KMS-11 (cell line): ENCODE results near the gene TOB1.

Experiments
- H2AFZ ChIP-seq: fragments of 200-600 bp; sonication (generic); 2 replicates; pipeline ENCODE4 v1.6.1; 2016; ENCODE audit warnings: antibody characterized with exemption, mixed run types, low read depth
- H3K27ac ChIP-seq: fragments of 200-600 bp; sonication (generic); 2 replicates; pipeline ENCODE4 v1.6.1; 2016; ENCODE audit warnings: mild to moderate bottlenecking, mixed run types
- H3K27me3 ChIP-seq: fragments of 200-600 bp; sonication (generic); 2 replicates; pipeline ENCODE4 v1.6.1; 2017; ENCODE audit warnings: mild to moderate bottlenecking, low read depth, mixed run types, moderate library complexity; ENCODE audit not compliant: insufficient read depth
- H3K36me3 ChIP-seq: fragments of 200-600 bp; sonication (generic); 2 replicates; pipeline ENCODE4 v1.6.1; 2017; ENCODE audit warnings: mild to moderate bottlenecking, mixed run types; ENCODE audit not compliant: insufficient read depth
- H3K4me1 ChIP-seq: fragments of 200-600 bp; sonication (generic); 2 replicates; pipeline ENCODE4 v1.6.1; 2016; ENCODE audit warnings: mild to moderate bottlenecking, low read depth, mixed run types; ENCODE audit not compliant: poor library complexity, severe bottlenecking
- H3K4me2 ChIP-seq: fragments of 200-600 bp; sonication (generic); 2 replicates; pipeline ENCODE4 v1.7.0; 2016; ENCODE audit warnings: mild to moderate bottlenecking, mixed run types
- H3K4me3 ChIP-seq: fragments of 200-600 bp; sonication (generic); IDR thresholded peaks from 2 replicates; pipeline ENCODE4 v1.6.1; 2017; ENCODE audit warnings: low read depth, low read length, mixed read lengths; ENCODE audit not compliant: insufficient read depth
- H3K79me2 ChIP-seq: fragments of 200-600 bp; sonication (generic); 2 replicates; pipeline ENCODE4 v1.6.1; 2016; ENCODE audit warnings: low read depth, mixed run types; ENCODE audit not compliant: insufficient read depth
- H3K9ac ChIP-seq: fragments of 200-600 bp; sonication (generic); 2 replicates; pipeline ENCODE4 v1.6.1; 2016; ENCODE audit warnings: mild to moderate bottlenecking, mixed run types
- H4K20me1 ChIP-seq: fragments of 200-600 bp; sonication (generic); 2 replicates; pipeline ENCODE4 v1.6.1; 2016; ENCODE audit warnings: mild to moderate bottlenecking, mixed run types; ENCODE audit not compliant: insufficient read depth
- TF ChIP-seq, protein P1 (sequence below): fragments of 200-600 bp; sonication (generic); conservative IDR thresholded peaks from 2 replicates; pipeline ENCODE4 v1.6.1; 2017; ENCODE audit warnings: low read depth, mild to moderate bottlenecking, antibody characterized with exemption, low read length, moderate library complexity, mixed read lengths

Gene TOB1

DNA sequence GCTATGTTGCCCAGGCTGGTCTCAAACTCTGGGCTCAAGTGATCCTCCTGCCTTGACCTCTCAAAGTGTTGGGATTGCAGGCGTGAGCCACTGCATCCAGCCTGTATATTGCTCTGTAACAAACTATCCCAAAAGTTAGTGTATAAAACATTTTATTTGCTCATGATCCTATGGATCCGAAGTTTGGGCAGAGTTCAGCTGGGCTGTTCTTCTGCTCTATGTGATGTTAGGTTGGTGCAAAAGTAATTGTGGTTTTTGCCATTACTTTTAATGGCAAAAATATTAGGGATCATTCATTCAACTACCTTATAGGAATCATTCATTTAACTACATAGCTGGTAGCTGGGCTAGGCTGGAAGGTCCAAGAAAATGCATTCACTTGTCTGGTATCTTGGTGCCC is 43.6 kb downstream of the TOB1 start:
- Histone ChIP-seq H3K4me2 (no peak overlapping the region), H3K4me1 (peaks cover 4% of the 10 kb centered on the region), H2AFZ (no peak overlapping the region), H3K27ac (no peak overlapping the region), H3K27me3 (no peaks in the 10 kb centered on the region), H4K20me1 (no peaks in the 10 kb centered on the region), H3K36me3 (no peaks in the 10 kb centered on the region), H3K9ac (no peak overlapping the region), H3K4me3 (no peak overlapping the region), H3K79me2 (no peaks in the 10 kb centered on the region)
- TF ChIP-seq, protein P1, sequence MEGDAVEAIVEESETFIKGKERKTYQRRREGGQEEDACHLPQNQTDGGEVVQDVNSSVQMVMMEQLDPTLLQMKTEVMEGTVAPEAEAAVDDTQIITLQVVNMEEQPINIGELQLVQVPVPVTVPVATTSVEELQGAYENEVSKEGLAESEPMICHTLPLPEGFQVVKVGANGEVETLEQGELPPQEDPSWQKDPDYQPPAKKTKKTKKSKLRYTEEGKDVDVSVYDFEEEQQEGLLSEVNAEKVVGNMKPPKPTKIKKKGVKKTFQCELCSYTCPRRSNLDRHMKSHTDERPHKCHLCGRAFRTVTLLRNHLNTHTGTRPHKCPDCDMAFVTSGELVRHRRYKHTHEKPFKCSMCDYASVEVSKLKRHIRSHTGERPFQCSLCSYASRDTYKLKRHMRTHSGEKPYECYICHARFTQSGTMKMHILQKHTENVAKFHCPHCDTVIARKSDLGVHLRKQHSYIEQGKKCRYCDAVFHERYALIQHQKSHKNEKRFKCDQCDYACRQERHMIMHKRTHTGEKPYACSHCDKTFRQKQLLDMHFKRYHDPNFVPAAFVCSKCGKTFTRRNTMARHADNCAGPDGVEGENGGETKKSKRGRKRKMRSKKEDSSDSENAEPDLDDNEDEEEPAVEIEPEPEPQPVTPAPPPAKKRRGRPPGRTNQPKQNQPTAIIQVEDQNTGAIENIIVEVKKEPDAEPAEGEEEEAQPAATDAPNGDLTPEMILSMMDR = no peak

DNA sequence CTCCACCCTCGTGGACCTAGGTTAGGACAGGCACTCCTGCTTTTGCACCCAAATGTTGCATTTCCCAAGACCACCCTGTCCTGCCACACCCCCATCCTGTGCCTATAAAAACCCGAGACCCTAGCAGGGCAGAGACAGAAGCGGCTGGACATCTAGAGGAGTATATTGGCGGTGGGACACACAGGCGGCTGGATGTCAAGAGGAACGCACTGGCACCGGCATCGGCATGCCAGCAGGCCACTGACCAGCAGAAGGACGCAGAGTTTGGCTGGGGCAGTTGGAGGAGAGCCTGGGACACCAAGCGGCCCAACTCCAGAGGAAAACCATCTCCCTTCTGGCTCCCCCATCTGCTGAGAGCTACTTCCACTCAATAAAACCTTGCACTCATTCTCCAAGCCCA is 45.5 kb downstream of the TOB1 start:
- Histone ChIP-seq H3K36me3 (no peaks in the 10 kb centered on the region), H3K9ac (no peak overlapping the region), H3K27me3 (no peaks in the 10 kb centered on the region), H3K79me2 (no peaks in the 10 kb centered on the region), H3K4me2 (no peak overlapping the region), H3K4me3 (no peak overlapping the region), H4K20me1 (no peaks in the 10 kb centered on the region), H3K4me1 (no peaks in the 10 kb centered on the region), H3K27ac (no peak overlapping the region), H2AFZ (no peak overlapping the region)
- TF ChIP-seq, protein P1 = no peak

DNA sequence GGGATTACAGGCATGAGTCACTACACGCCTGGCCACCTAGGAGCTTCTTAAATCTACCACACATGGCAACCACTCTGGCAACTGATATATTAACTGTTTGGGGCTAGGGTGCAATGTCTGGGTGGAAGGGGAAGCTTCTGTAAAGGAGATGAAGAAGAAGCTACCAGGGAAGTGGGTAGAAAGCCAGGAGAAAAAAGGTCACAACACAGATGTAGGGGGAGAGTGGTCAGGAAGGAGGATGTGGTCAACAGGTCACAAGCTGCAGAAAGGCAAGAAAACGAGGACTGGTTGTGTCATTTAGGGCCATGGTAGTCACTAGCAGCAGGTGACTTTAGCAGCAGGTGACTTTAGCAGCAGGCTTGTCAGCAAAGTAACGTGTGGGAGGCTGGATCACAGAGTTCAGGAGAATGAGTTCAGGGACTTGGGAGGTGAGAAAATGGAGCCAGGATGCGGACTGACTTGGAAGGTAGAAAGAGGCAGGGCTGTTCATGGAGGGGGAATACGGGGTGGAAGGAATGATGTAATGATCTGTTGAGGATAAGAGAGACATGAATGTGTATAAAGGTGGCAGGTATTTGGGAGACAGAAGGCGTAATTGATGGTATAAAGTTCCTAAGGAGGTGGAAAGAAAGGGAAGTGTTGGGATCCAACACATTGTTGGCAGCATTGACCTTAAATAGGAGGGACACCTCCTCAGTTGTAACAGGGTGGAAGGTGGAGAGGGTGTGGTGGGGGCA is 47.1 kb downstream of the TOB1 start:
- no peak overlapping the region for H2AFZ ChIP-seq
- TF ChIP-seq, protein P1 = no peak
- no peaks in the 10 kb centered on the region for H3K4me1 ChIP-seq
- no peaks in the 10 kb centered on the region for H3K36me3 ChIP-seq
- no peaks in the 10 kb centered on the region for H3K79me2 ChIP-seq
- no peaks in the 10 kb centered on the region for H3K27me3 ChIP-seq
- no peak overlapping the region for H3K4me2 ChIP-seq
- H3K9ac ChIP-seq = no peak overlapping the region
- no peak overlapping the region for H3K27ac ChIP-seq
- no peak overlapping the region for H3K4me3 ChIP-seq
- no peaks in the 10 kb centered on the region for H4K20me1 ChIP-seq

DNA sequence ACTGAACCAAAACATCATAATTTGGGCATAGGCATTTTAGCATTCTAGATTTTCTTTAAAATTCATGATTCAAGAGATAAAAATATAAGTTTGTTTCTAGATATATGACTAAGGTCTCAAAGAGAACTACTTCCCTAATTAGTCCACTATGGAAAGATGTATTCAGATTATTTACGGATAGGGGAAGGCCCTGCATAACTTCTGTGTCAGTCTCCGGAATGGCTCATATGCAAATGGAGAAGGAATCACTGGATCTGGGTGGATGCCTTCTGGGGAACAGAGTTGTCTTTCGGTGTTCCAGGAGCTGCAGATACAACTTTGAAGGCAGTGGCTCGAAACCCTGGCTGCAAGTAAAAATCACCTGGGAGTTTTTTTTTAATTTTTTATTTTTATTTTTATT is 47.9 kb downstream of the TOB1 start:
- no peaks in the 10 kb centered on the region for H3K79me2 ChIP-seq
- no peak overlapping the region for H3K4me2 ChIP-seq
- H3K4me1 ChIP-seq = no peaks in the 10 kb centered on the region
- H3K27ac ChIP-seq = no peak overlapping the region
- no peak overlapping the region for H2AFZ ChIP-seq
- H3K4me3 ChIP-seq = no peak overlapping the region
- no peaks in the 10 kb centered on the region for H4K20me1 ChIP-seq
- no peaks in the 10 kb centered on the region for H3K27me3 ChIP-seq
- TF ChIP-seq, protein P1 = no peak
- H3K9ac ChIP-seq = no peak overlapping the region
- H3K36me3 ChIP-seq = no peaks in the 10 kb centered on the region
